GM12892 (cell line): ENCODE results near the gene KPNA4.
A peak's percentile ranks its signal among the peaks of the same experiment; 100 is the strongest.
"Not testable (repeated sequence)": the region's sequence is repeated elsewhere in the genome, so short reads cannot be mapped to it uniquely, and the experiment has no call there.

ENCODE experiments used
- DNase-seq: peaks from one replicate; pipeline ENCODE4 v3.0.0; 2011; ENCODE audit not compliant: insufficient read length
- FAIRE-seq: peaks from 2 replicates; lab custom pipeline; 2011; peaks lifted over from hg19 to GRCh38; lab: Jason Lieb, UNC
- POLR2A ChIP-seq: IDR thresholded peaks from 2 replicates; pipeline ENCODE4 v1.6.1; 2011; ENCODE audit warnings: low read depth, low read length, control low read depth
- POLR2AphosphoS5 ChIP-seq: IDR thresholded peaks from 2 replicates; pipeline ENCODE4 v1.6.1; 2011; ENCODE audit warnings: low read depth, low read length, control low read depth
- TAF1 ChIP-seq: IDR thresholded peaks from 2 replicates; pipeline ENCODE4 v1.6.1; 2011; ENCODE audit warnings: low read depth, mild to moderate bottlenecking, control low read depth, low read length, borderline replicate concordance

KPNA4 gene

DNA sequence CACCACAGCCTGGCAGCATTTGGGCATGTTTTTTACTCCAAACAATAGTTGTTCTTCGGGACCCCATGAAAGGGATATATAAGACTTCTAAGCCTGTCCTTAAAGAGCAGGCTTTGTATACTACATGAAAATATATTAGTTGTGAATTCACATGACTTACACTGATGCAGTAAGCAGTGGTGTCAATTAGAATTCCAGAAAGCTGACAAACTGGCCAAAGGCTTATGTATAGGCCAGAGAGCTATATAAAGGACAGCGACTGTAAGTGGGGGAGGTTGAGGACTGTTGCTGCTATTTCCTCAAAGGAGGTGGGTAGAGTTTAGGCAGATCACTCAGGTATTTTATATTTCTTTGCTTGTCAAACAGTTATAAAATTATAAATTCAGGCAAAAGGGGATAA lies 24.8 kb downstream of the KPNA4 start:
- FAIRE-seq: no peak
- TF ChIP-seq POLR2A (no peak), TAF1 (no peak), POLR2AphosphoS5 (no peak)

DNA sequence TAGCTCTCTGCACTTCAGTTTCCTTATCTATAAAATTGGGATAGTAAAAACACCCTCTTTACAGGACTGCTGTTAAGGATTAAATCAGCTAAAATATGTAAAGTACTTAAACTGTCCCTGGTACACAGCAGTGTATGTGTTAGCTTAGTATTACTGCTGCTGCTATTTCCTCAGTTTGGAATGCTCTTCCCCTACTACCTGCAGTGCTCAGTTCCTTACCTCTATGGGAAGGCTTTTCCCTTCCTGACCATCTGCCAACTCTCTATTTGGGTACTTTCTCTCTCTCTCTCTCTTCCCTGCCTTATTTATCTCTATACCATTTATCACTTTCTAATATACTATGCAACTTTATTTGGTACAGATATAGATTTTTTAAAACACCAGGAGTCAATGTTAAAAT lies 26.5 kb downstream of the KPNA4 start:
- TF ChIP-seq POLR2AphosphoS5 (no peak), POLR2A (no peak), TAF1 (no peak)
- no peak for FAIRE-seq
- no peak for DNase-seq

More for the DNA sequence above, 24.8 kb downstream of the KPNA4 start:
- DNase-seq: no peak

DNA sequence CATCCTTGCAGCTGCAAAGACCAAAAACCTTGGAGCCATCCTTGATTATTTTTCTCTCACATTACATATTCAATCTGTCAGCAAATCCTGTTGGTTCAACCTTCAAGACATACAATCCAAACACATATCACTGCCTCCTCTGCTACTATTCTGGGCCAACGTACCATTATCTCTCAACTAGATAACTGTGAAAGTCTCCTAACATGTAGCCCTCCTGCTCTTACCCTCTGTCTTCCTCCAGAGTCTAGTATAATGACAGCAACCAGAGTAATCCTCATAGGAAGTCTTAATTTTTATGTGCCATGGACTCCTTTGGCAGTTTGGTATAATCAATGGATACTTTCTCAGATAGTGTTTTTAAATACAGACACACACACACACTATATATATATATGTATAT lies 27.6 kb downstream of the KPNA4 start:
- DNase-seq (no peak), FAIRE-seq (no peak)
- TF ChIP-seq TAF1 (no peak), POLR2AphosphoS5 (no peak), POLR2A (no peak)

DNA sequence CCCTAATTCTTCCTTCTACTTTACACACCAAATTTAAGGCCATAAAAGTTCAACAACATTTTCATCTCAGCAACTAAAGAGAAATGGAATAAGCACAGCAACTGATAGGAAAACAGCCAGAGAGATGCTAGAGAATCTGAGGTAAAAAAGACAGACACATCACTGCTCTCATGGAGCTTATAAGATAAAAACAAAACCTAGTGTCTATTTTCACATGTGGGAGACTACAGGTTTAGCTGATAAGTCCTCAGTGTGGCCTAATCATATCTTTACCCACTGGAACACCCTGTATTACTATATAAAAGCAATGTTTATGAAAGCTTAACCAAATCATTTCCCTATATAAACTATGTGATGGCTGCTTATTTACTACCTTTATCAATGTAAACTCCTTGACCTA lies 33.0 kb downstream of the KPNA4 start:
- FAIRE-seq (peak; percentile 79), DNase-seq (no peak)
- no peak for TF ChIP-seq POLR2AphosphoS5
- TF ChIP-seq TAF1: no peak
- no peak for TF ChIP-seq POLR2A

DNA sequence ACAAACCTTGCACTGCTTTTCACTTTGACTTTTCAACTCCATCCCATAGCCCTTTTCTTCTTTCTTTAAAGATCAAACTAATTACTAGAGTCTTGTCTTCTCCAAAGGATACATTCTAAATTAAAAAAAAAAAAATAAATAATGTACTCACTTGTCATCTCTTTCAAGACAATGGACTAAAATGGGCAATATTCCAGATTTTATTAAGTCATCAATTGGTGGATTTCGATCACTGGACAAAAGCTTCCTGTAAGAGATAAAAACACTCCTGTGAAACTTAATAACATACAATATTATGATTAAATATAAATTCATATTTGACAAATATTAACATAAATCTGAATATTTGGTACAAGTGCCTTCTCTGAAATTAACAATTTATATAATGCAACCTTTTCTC lies 34.1 kb downstream of the KPNA4 start:
- FAIRE-seq: no peak
- TF ChIP-seq POLR2AphosphoS5: no peak
- DNase-seq: no peak

DNA sequence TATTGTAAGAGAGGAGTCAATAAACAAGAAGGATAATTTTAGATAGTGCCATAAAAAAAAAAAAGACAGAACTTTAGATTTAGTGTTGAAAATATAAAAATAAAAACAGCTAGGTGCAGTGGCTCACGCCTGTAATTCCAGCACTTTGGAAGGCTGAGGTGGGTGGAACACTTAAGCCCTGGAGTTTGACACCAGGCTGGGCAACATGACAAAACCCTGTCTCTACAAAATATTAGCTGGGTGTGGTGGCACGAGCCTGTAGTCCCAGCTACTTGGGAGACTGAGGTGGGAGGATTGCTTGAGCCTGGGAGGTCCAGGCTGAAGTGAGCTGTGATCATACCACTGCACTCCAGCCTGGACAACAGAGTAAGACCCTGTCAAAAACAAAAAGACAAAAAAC lies 49.0 kb downstream of the KPNA4 start:
- not testable (repeated sequence) for DNase-seq, FAIRE-seq

DNA sequence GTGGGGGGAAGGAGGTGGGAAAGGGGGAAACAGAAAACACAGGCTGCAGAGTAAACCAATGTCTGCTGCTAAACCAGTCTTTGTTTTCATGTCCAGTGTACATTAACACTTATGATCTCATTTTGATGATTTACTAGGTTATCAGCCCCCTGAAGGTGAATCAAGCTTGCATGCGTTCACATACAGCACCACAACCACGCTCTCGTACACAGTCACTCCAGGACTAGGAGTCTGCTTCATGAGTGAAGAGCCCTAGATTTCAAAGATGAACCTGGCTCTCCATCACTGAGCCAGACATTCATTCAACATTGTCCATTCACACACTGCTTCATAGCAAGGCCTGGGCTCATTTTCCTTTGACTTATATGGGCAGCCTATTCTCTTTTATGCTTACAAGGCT lies 64.0 kb downstream of the KPNA4 start:
- TF ChIP-seq POLR2AphosphoS5 (no peak), POLR2A (no peak), TAF1 (no peak)
- FAIRE-seq (no peak), DNase-seq (no peak)

DNA sequence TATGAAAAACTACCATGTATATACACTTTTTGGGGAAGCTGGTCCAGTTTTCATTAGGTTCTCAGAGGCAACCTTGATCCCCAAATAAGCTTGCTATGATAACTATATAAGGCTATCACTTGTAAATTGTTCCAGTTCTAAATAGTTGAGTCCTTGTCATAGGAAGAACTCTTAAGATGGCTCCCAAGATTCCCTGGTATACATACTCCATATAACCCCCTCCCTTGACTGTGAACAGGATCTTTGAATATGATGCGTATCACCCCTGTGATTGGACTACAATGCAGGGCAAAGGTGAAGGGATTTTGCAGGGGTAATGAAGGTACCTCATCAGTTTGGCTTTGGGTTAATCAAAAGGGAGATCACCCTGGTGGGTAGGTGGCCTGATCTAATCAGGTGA lies 67.2 kb downstream of the KPNA4 start:
- TF ChIP-seq POLR2AphosphoS5 (peak; percentile 59; the same call in 1 of the 2 replicates), TAF1 (no peak), POLR2A (no peak)
- DNase-seq: no peak
- no peak for FAIRE-seq

DNA sequence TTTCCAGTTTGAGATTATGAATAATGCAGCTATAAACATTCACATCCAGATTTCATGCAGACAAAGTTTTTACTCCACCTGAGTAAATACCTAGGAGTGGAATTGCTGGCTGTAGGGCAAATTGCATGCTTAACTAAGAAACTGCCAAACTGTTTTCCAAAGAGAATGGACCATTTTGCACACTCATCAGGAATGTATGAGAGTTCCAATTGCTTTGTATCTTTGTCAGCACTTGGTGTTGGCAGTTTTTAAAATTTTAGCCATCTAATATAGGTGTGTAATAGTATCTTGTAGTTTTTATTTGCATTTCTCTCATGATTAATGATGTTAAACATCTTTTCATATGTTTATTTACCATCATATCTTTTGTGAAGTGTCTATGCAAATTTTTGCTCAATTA lies 75.2 kb downstream of the KPNA4 start:
- no peak for FAIRE-seq
- no peak for DNase-seq
- TF ChIP-seq TAF1 (no peak), POLR2AphosphoS5 (no peak), POLR2A (no peak)

DNA sequence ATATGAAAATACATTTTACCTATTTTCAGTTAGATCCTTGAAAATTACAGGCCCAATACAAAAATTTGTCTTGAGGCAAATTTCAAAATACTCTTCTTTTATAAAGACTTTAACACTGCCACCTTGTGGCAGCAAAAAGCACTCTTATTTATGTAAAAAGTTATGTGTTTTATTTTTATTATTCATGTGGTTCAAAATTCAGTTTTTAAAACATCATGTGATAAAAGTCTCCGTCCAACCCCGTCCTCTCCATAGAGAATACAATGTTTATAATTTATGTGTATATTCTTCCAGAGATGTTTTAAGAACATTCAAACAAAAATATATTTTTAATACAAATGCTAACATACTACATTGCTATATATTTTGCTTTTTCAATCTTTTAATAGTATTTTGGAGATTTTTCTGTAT lies 78.9 kb downstream of the KPNA4 start:
- TF ChIP-seq POLR2A (no peak), TAF1 (no peak), POLR2AphosphoS5 (no peak)
- FAIRE-seq (no peak), DNase-seq (no peak)

DNA sequence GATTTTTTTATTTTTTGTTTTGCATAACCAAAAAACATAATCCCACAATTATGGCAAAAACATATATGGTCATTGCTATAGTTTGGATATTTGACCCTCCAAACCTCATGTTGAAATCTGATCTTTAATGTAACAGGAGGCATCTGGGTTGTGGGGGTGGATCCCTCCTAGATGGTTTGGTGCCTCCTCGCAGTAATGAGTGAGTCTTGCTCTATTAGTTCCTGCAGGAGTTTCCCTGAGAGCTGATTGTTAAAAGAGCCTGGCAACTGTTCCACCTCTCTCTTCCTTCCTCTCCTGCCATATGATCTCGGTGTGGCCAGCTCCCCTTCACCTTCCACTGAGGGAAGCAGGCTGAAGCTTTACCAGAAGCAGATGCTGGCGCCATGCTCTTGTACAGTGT lies 82.6 kb downstream of the KPNA4 start:
- FAIRE-seq (no peak), DNase-seq (no peak)
- no peak for TF ChIP-seq POLR2A
- no peak for TF ChIP-seq TAF1
- no peak for TF ChIP-seq POLR2AphosphoS5

DNA sequence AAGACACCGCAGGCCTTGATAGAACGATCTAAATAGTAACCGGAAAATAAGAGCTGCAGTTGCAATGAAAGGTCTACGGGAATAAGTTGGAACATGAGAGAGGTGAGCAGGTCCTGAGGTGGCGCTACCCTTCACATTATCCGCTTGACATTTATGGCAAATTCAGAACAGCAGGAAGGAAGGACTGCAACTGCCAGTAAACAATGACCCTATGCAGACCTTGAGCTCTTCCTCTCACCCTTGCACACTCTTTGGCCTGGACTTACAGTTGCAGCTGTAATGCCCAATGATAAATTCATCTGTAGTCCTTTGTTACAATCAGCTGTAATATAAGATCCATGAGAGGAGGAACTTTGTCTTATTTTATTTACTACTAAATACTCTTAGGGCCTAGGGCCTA lies 83.5 kb downstream of the KPNA4 start:
- FAIRE-seq: no peak
- TF ChIP-seq POLR2AphosphoS5: no peak
- TF ChIP-seq POLR2A: no peak
- TF ChIP-seq TAF1: no peak
- no peak for DNase-seq

DNA sequence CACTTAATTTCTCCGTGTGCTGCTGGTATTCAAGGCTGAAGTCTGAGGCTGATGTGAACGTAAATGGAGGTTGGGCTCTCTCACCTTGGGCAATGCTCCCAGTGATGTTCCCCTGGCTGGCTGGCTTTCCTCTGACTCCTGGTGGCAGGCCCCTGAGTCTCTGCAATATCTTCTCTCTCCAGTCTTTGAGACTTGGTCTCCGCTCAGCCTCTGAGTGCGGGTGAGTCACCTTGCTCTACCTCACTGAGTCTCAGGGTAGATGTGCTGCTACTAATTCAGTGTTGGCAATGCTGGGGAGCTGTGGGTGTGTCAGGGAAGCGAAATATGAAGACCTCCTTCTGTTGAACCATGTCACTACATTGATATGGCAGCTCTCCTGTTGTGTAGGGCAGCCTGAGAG lies 84.4 kb downstream of the KPNA4 start:
- FAIRE-seq (no peak), DNase-seq (no peak)
- TF ChIP-seq TAF1 (no peak), POLR2A (no peak), POLR2AphosphoS5 (no peak)
